Femur (tissue), 1 donor: Measurements from ENCODE around the gene MED22.
"Not testable (repeated sequence)": the region's sequence is repeated elsewhere in the genome, so short reads cannot be mapped to it uniquely, and the experiment has no call there.

ENCODE experiments used
- DNase-seq: peaks from one replicate; pipeline ENCODE4 v3.0.0-alpha.2; 2017

The MED22 gene

GRCh38 chr9:133354766-133355165 is 6.8 kb upstream of the MED22 start:
- no peak for DNase-seq

- no peak for DNase-seq
Measured at GRCh38 chr9:133353548-133353947, 5.6 kb upstream of the MED22 start.

- DNase-seq, result no peak
Measured at GRCh38 chr9:133352635-133353340, 4.9 kb upstream of the MED22 start.

GRCh38 chr9:133351908-133352634 is 4.1 kb upstream of the MED22 start:
- DNase-seq, result no peak

- no peak for DNase-seq
Measured at GRCh38 chr9:133351526-133351907, 3.6 kb upstream of the MED22 start.

GRCh38 chr9:133349965-133350616 is 2.2 kb upstream of the MED22 start:
- DNase-seq, result no peak

GRCh38 chr9:133348718-133349573 is 1.0 kb upstream of the MED22 start:
- no peak for DNase-seq

GRCh38 chr9:133347515-133347984 is 381 bp downstream of the MED22 start:
- peak; percentile 62 for DNase-seq

GRCh38 chr9:133346021-133346785 is 1.7 kb downstream of the MED22 start:
- DNase-seq, result no peak

GRCh38 chr9:133345596-133345995 is 2.3 kb downstream of the MED22 start:
- no peak for DNase-seq

- no peak for DNase-seq
Measured at GRCh38 chr9:133344979-133345378, 3.0 kb downstream of the MED22 start.

GRCh38 chr9:133344071-133344470 is 3.9 kb downstream of the MED22 start:
- DNase-seq, result no peak

GRCh38 chr9:133342570-133342969 is 5.4 kb downstream of the MED22 start:
- DNase-seq, result peak; percentile 26

GRCh38 chr9:133342069-133342406 is 5.9 kb downstream of the MED22 start:
- no peak for DNase-seq

GRCh38 chr9:133341369-133342068 is 6.4 kb downstream of the MED22 start:
- DNase-seq, result peak; percentile 71

GRCh38 chr9:133340916-133341315 is 7.0 kb downstream of the MED22 start:
- no peak for DNase-seq

- DNase-seq, result no peak
Measured at GRCh38 chr9:133340256-133340655, 7.7 kb downstream of the MED22 start.

- no peak for DNase-seq
Measured at GRCh38 chr9:133339641-133340040, 8.3 kb downstream of the MED22 start.

GRCh38 chr9:133335924-133336811 is 11.8 kb downstream of the MED22 start, which contains the start of gene SURF6:
Gene SURF6, minus strand, starts transcription at chr9:133336188. Its CDS starts 56 bp downstream, at chr9:133336132.
- peak; percentile 93 for DNase-seq

GRCh38 chr9:133334888-133335287 is 13.0 kb downstream of the MED22 start:
- not testable (repeated sequence) for DNase-seq
